ENCODE results near the gene TSPAN14.

DNA sequence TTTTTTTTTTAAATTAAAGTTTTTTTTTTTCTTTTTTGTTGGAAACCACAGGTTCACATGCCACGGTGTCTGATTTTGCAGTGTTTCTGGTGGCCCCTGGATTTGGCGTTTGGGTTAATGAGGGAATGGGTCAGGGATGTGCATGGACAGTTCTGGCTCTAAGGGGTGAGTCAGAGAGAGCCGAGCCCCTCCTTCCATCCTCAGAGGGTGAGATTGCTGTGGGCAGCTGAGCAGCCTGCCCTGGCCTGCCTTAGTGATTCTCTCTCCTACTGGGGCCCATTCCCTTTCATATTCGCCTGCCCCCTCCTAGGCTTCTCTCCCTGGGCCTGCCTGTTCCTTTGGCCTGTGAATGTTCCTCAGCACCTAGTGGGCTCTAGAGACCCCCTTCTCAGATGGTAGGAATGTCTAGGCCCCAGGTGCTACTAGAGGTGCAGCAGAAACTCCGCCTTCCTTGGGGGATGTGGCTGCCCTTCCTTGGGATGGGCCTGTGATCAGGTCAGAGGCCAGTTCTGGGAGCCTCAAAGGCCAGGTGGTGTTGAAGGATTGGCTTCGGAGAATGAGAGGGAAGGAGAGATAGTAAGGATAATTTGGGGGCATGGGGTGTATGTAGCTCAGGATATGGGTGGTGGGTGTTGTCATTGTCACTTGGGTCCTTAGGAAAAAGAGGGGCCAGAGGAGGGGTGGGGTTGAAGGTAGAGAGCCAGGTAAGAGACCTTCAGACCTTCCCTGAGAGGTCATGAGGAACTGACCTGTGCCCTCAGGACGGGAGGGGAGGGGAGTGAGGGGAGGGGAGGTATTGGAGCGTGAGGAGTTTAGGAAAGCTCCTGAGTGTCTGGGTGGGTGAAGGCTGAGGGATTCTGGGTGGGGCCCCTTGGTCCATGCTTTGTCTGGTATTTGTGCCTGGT lies 19.8 kb downstream of the TSPAN14 start:
- TF ChIP-seq, protein P1, sequence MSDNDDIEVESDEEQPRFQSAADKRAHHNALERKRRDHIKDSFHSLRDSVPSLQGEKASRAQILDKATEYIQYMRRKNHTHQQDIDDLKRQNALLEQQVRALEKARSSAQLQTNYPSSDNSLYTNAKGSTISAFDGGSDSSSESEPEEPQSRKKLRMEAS (IDR thresholded peaks at IDR 0.05): no peak
- TF ChIP-seq, protein P2, sequence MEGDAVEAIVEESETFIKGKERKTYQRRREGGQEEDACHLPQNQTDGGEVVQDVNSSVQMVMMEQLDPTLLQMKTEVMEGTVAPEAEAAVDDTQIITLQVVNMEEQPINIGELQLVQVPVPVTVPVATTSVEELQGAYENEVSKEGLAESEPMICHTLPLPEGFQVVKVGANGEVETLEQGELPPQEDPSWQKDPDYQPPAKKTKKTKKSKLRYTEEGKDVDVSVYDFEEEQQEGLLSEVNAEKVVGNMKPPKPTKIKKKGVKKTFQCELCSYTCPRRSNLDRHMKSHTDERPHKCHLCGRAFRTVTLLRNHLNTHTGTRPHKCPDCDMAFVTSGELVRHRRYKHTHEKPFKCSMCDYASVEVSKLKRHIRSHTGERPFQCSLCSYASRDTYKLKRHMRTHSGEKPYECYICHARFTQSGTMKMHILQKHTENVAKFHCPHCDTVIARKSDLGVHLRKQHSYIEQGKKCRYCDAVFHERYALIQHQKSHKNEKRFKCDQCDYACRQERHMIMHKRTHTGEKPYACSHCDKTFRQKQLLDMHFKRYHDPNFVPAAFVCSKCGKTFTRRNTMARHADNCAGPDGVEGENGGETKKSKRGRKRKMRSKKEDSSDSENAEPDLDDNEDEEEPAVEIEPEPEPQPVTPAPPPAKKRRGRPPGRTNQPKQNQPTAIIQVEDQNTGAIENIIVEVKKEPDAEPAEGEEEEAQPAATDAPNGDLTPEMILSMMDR (IDR thresholded peaks at IDR 0.05; ENCODE audit: control extremely low read depth in 1 of 3, insufficient read depth in 1 of 3, low read depth in 1 of 3, low read length in 3 of 3): no peak
- no peak for TF ChIP-seq ZNF274 (IDR thresholded peaks at IDR 0.05; ENCODE audit: borderline replicate concordance, extremely low read depth, low read length)
- TF ChIP-seq RFX5 (IDR thresholded peaks at IDR 0.05; ENCODE audit: borderline replicate concordance, low read depth, low read length): no peak
- TF ChIP-seq POLR2A (IDR thresholded peaks at IDR 0.05; ENCODE audit: control extremely low read depth in 1 of 2, low read depth in 2 of 2, low read length in 2 of 2): no peak
- TF ChIP-seq, protein P3, sequence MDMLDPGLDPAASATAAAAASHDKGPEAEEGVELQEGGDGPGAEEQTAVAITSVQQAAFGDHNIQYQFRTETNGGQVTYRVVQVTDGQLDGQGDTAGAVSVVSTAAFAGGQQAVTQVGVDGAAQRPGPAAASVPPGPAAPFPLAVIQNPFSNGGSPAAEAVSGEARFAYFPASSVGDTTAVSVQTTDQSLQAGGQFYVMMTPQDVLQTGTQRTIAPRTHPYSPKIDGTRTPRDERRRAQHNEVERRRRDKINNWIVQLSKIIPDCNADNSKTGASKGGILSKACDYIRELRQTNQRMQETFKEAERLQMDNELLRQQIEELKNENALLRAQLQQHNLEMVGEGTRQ (IDR thresholded peaks at IDR 0.05; ENCODE audit: low read length): no peak
- TF ChIP-seq SP1 (IDR thresholded peaks at IDR 0.05; ENCODE audit: low read depth, low read length): no peak
- TF ChIP-seq EP300 (IDR thresholded peaks at IDR 0.05; ENCODE audit: borderline replicate concordance in 1 of 2, low read depth in 2 of 2, low read length in 2 of 2): no peak
- TF ChIP-seq RXRA (IDR thresholded peaks at IDR 0.05; ENCODE audit: insufficient read depth, low read depth, low read length): no peak
- TF ChIP-seq, protein P4, sequence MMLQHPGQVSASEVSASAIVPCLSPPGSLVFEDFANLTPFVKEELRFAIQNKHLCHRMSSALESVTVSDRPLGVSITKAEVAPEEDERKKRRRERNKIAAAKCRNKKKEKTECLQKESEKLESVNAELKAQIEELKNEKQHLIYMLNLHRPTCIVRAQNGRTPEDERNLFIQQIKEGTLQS (IDR thresholded peaks at IDR 0.05; ENCODE audit: insufficient read depth, low read depth, low read length): no peak
